Activated CD8-positive, alpha-beta memory T cell treated with anti-CD3 and anti-CD28 coated beads, Interleukin-2, amount 50 U/mL, for 24 hours (primary cell): ENCODE data around the gene HOXC5.

ENCODE experiments used
- DNase-seq: peaks from one replicate; pipeline ENCODE4 v3.0.0-alpha.2; 2020; ENCODE audit errors: extremely low read depth

The HOXC5 gene

GRCh38 chr12:54047160-54047963, 14.5 kb downstream of the HOXC5 start:
- DNase-seq: no peak

GRCh38 chr12:54047964-54048303, 15.1 kb downstream of the HOXC5 start:
- DNase-seq: no peak

GRCh38 chr12:54048406-54049093, 15.7 kb downstream of the HOXC5 start:
- no peak for DNase-seq

- DNase-seq: no peak
These were observed 16.3 kb downstream of the HOXC5 start for GRCh38 chr12:54049108-54049507.

- DNase-seq: no peak
These were observed 17.6 kb downstream of the HOXC5 start for GRCh38 chr12:54050482-54050810.

GRCh38 chr12:54051026-54051842, 18.4 kb downstream of the HOXC5 start:
- DNase-seq: no peak

GRCh38 chr12:54051874-54052437, 19.1 kb downstream of the HOXC5 start:
- DNase-seq: no peak

GRCh38 chr12:54052438-54053002, 19.7 kb downstream of the HOXC5 start:
- no peak for DNase-seq

- no peak for DNase-seq
These were observed 20.3 kb downstream of the HOXC5 start for GRCh38 chr12:54053003-54053750.

GRCh38 chr12:54053751-54054741, 21.2 kb downstream of the HOXC5 start, which contains the start of gene HOXC4:
Gene HOXC4 (plus strand): TSS chr12:54053835. CDS start chr12:54053923, 88 bp downstream.
- DNase-seq: no peak

- no peak for DNase-seq
These were observed 21.9 kb downstream of the HOXC5 start for GRCh38 chr12:54054742-54055194.

- DNase-seq: no peak
These were observed 22.7 kb downstream of the HOXC5 start for GRCh38 chr12:54055552-54055951.

- no peak for DNase-seq
These were observed 23.3 kb downstream of the HOXC5 start for GRCh38 chr12:54056110-54056509.

- DNase-seq: no peak
These were observed 25.4 kb downstream of the HOXC5 start for GRCh38 chr12:54058128-54058768.

GRCh38 chr12:54059668-54060067, 26.8 kb downstream of the HOXC5 start:
- no peak for DNase-seq

- no peak for DNase-seq
These were observed 27.5 kb downstream of the HOXC5 start for GRCh38 chr12:54060174-54060974.

- DNase-seq: no peak
These were observed 28.3 kb downstream of the HOXC5 start for GRCh38 chr12:54060975-54061778.

- no peak for DNase-seq
These were observed 32.8 kb downstream of the HOXC5 start for GRCh38 chr12:54065677-54066076.
